ENCODE results near the gene REX1BD. TPM values are rescaled to one million over a fixed set of nuclear protein-coding genes. Genes with fewer than 3 reads are reported as not detected.

REX1BD gene
- total RNA-seq, 2 donors from 2014 or later: 119 to 171 TPM

DNA sequence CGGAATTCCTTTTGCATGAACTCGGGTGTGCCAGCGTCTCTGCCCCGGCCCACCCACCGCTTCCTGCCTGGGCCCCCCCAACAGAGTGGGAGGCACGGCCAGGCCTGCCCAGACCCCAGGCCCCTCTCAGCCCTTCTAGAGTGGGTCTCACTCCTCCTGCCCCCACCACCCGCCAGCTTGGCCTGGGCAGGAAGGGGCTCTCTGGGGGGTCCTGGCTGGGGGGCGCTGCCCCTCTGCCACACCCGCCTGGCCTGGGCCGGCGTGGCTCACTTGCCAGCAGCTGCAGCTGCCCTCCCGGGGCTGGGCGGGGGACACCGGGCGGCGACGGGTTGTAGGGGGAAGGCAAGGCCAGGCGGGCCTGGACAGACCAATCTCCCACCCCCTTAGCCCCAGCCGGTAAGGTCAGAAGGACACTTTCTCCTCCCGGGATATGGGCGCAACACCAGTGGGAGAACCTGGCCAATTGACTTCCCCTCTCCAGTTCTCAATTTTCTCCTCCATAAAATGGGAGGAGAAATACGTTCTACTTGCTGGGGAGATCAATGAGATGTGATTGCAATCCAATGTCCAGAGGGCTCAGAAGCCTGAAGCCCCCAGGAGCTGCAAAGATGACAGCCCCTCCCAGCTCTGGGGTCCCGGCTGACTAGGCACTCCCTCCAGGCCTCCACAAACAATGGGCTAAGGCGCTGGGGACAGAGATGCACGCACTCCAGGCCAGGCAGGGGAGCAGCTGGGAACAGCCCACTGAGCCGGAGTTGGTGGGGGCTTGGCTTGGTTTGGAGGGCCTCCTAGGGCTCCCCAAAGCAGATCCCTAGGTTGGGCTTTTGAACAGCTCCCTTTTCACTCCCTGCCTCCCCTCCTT, 15.6 kb downstream of the REX1BD start:
- no peaks in the 10 kb centered on the region for H3K9me3 ChIP-seq
- peak overlapping the region in 1 of 2 donors; percentile 53 for H3K27ac ChIP-seq
- H3K27me3 ChIP-seq: peaks cover 27 to 34% of the 10 kb centered on the region in 2 donors
- H3K36me3 ChIP-seq: no peaks in the 10 kb centered on the region
- H3K4me1 ChIP-seq: peaks cover 0 to 35% of the 10 kb centered on the region in 2 donors
- H3K4me3 ChIP-seq: peak overlapping the region; percentile 19 to 53
- no peak for DNase-seq (ENCODE audit: low spot score)
- no peak for TF ChIP-seq CTCF (IDR thresholded peaks at IDR 0.05)

DNA sequence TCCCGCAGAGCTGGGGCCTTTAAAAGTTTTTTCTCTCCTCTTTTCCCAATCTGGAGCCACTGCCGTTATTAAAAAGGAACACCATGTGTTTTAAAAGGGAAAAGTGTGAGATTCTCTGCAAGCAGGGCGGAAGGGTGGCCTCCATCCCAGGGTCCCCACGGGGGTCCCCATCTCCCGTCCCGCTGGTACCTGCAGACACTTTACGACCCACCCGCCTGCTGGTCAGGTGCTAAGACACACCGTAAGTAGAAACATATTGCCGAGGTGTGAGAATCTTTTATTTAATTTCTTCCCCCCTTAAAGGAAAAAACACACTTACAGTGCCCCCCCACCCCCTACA, 16.2 kb downstream of the REX1BD start:
- no peak for DNase-seq (ENCODE audit: low spot score)
- Histone ChIP-seq H3K9me3 (no peaks in the 10 kb centered on the region), H3K27ac (peak overlapping the region in 1 of 2 donors; percentile 53), H3K4me1 (peaks cover 0 to 35% of the 10 kb centered on the region in 2 donors), H3K27me3 (peaks cover 27 to 38% of the 10 kb centered on the region in 2 donors), H3K4me3 (peak overlapping the region; percentile 32 to 53), H3K36me3 (no peaks in the 10 kb centered on the region)
- TF ChIP-seq CTCF (IDR thresholded peaks at IDR 0.05): no peak

- Histone ChIP-seq H3K27me3 (peaks cover 31 to 42% of the 10 kb centered on the region in 2 donors), H3K36me3 (no peaks in the 10 kb centered on the region), H3K27ac (peak overlapping the region in 1 of 2 donors; percentile 53), H3K4me1 (peaks cover 0 to 35% of the 10 kb centered on the region in 2 donors), H3K9me3 (no peaks in the 10 kb centered on the region), H3K4me3 (peak overlapping the region; percentile 32 to 53)
- no peak for TF ChIP-seq CTCF (IDR thresholded peaks at IDR 0.05)
- DNase-seq (ENCODE audit: low spot score): no peak
Observed at GRCh38 chr19:18605196-18605545, 16.6 kb downstream of the REX1BD start.

GRCh38 chr19:18605546-18606280, 17.1 kb downstream of the REX1BD start:
- H3K36me3 ChIP-seq: no peaks in the 10 kb centered on the region
- H3K4me1 ChIP-seq: peaks cover 0 to 39% of the 10 kb centered on the region in 2 donors
- no peaks in the 10 kb centered on the region for H3K9me3 ChIP-seq
- peak overlapping the region; percentile 32 to 53 for H3K4me3 ChIP-seq
- H3K27ac ChIP-seq: peak overlapping the region; percentile 16 to 53
- TF ChIP-seq CTCF (IDR thresholded peaks at IDR 0.05): no peak
- H3K27me3 ChIP-seq: peaks cover 37 to 47% of the 10 kb centered on the region in 2 donors
- DNase-seq (ENCODE audit: low spot score): no peak

- no peak for TF ChIP-seq CTCF (IDR thresholded peaks at IDR 0.05)
- no peak for DNase-seq (ENCODE audit: low spot score)
- Histone ChIP-seq H3K27me3 (peaks cover 45 to 55% of the 10 kb centered on the region in 2 donors), H3K27ac (peak within 1 kb of the TSS; percentile 16 to 53), H3K9me3 (no peaks in the 10 kb centered on the region), H3K4me3 (peak within 1 kb of the TSS; percentile 32 to 53), H3K4me1 (peaks cover 0 to 47% of the 10 kb centered on the region in 2 donors), H3K36me3 (no peaks in the 10 kb centered on the region)
Observed at GRCh38 chr19:18606281-18607225, 18.0 kb downstream of the REX1BD start, which contains the start of gene CRLF1. Gene CRLF1, minus strand, starts transcription at chr19:18606799. Its CDS starts 143 bp downstream, at chr19:18606656.

Data from right atrium auricular region (tissue), 2 donors.